ENCODE measurements around the gene PEF1. TPM values are rescaled to one million over a fixed set of nuclear protein-coding genes. Genes with fewer than 3 reads are reported as not detected.

The PEF1 gene
- total RNA-seq, 1 donor from 2014 or later: 57.9 TPM

DNA sequence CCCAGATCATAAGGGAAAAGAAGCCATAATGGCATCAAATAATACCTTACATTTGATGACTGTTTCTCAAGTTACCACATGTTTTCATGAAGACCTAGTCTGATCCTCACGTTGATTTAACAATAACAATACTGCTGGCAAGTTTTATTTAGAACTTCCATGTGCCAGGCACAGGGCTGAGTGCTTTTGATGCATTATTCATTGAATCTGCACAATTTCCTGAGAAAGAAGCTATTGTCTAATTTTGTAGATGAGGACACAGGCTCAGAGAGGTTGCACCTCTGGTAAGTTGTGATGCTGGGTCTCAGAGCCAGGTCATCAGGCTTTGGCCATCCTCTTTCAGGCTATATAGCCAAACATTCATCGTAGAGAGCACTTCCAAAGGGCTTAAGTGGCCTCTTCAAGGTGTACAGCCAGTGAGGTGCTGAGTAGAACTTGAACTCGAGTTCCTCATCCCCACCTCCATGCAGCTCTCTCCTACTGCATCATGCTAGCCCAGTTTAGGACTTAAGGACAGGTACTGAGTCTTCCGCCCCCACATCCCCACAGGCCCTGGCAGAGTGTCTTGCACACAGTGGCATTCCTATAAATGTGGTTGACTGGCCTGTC is 8.3 kb upstream of the PEF1 start:
- no peaks in the 10 kb centered on the region for H3K9me3 ChIP-seq (ENCODE audit: insufficient read depth, low read depth, low read length)
- H3K36me3 ChIP-seq (ENCODE audit: insufficient read depth, low read length): peaks cover 4% of the 10 kb centered on the region
- no peak for DNase-seq (ENCODE audit: low read depth)
- no peak for TF ChIP-seq EZH2 (IDR thresholded peaks at IDR 0.05; ENCODE audit: insufficient read depth, low read length)
- TF ChIP-seq, protein P1, sequence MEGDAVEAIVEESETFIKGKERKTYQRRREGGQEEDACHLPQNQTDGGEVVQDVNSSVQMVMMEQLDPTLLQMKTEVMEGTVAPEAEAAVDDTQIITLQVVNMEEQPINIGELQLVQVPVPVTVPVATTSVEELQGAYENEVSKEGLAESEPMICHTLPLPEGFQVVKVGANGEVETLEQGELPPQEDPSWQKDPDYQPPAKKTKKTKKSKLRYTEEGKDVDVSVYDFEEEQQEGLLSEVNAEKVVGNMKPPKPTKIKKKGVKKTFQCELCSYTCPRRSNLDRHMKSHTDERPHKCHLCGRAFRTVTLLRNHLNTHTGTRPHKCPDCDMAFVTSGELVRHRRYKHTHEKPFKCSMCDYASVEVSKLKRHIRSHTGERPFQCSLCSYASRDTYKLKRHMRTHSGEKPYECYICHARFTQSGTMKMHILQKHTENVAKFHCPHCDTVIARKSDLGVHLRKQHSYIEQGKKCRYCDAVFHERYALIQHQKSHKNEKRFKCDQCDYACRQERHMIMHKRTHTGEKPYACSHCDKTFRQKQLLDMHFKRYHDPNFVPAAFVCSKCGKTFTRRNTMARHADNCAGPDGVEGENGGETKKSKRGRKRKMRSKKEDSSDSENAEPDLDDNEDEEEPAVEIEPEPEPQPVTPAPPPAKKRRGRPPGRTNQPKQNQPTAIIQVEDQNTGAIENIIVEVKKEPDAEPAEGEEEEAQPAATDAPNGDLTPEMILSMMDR (IDR thresholded peaks at IDR 0.05; ENCODE audit: insufficient read depth, low read depth, low read length): no peak
- peaks cover 15% of the 10 kb centered on the region for H3K27me3 Mint-ChIP-seq (ENCODE audit: low read depth, unreplicated experiment)
- H3K4me3 Mint-ChIP-seq (ENCODE audit: unreplicated experiment): no peak overlapping the region
- H3K79me2 ChIP-seq (ENCODE audit: insufficient read depth, low read length): no peaks in the 10 kb centered on the region
- H3K27ac ChIP-seq (ENCODE audit: low read depth, low read length): no peak overlapping the region
- H3K4me1 Mint-ChIP-seq (ENCODE audit: low read depth, unreplicated experiment): no peaks in the 10 kb centered on the region
- H3K4me2 ChIP-seq (ENCODE audit: low read length): no peak overlapping the region
- H3K9me3 Mint-ChIP-seq (ENCODE audit: unreplicated experiment): peaks cover 2% of the 10 kb centered on the region
- no peak overlapping the region for H3K9ac ChIP-seq (ENCODE audit: low read length)
- no peak for FAIRE-seq
- H2AFZ ChIP-seq (ENCODE audit: low read depth, low read length): no peak overlapping the region
- H3K27ac Mint-ChIP-seq (ENCODE audit: unreplicated experiment): no peak overlapping the region
- H4K20me1 ChIP-seq (ENCODE audit: insufficient read depth, low read length): no peaks in the 10 kb centered on the region
- H3K4me3 ChIP-seq (ENCODE audit: insufficient read depth, low read depth, low read length): no peak overlapping the region
- H3K4me1 ChIP-seq (ENCODE audit: insufficient read depth, low read length): peaks cover 6% of the 10 kb centered on the region
- peaks cover 29% of the 10 kb centered on the region for H3K36me3 Mint-ChIP-seq (ENCODE audit: low read depth, unreplicated experiment)
- H3K27me3 ChIP-seq (ENCODE audit: insufficient read depth, low read length): no peaks in the 10 kb centered on the region

DNA sequence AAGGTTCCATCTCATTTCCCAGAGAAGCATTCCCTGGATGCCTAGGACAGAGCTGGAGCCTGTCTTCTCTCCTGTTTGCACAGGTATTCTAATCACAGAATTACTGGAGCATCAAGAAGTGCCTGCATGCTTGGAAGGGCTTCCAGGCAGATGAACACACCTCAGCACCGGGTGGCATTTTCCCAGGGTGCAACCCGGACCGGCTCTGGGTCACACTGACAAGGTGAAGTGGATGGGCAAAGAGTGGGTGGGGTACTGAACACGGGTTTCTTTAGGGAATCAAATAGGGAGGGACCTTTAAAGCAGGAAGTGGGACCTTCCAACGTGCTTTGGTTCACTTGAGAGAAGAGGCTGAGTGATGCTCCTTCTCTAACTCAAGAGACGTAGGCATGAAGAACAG is 7.1 kb upstream of the PEF1 start:
- Mint-ChIP-seq H3K36me3 (ENCODE audit: low read depth, unreplicated experiment) (peaks cover 27% of the 10 kb centered on the region), H3K9me3 (ENCODE audit: unreplicated experiment) (peaks cover 2% of the 10 kb centered on the region), H3K27ac (ENCODE audit: unreplicated experiment) (no peak overlapping the region), H3K4me3 (ENCODE audit: unreplicated experiment) (no peak overlapping the region), H3K4me1 (ENCODE audit: low read depth, unreplicated experiment) (peaks cover 6% of the 10 kb centered on the region), H3K27me3 (ENCODE audit: low read depth, unreplicated experiment) (peaks cover 15% of the 10 kb centered on the region)
- Histone ChIP-seq H3K4me2 (ENCODE audit: low read length) (no peak overlapping the region), H3K4me3 (ENCODE audit: insufficient read depth, low read depth, low read length) (no peak overlapping the region), H2AFZ (ENCODE audit: low read depth, low read length) (no peak overlapping the region), H3K4me1 (ENCODE audit: insufficient read depth, low read length) (peaks cover 7% of the 10 kb centered on the region), H4K20me1 (ENCODE audit: insufficient read depth, low read length) (no peaks in the 10 kb centered on the region), H3K9ac (ENCODE audit: low read length) (no peak overlapping the region), H3K79me2 (ENCODE audit: insufficient read depth, low read length) (no peaks in the 10 kb centered on the region), H3K27me3 (ENCODE audit: insufficient read depth, low read length) (no peaks in the 10 kb centered on the region), H3K9me3 (ENCODE audit: insufficient read depth, low read depth, low read length) (no peaks in the 10 kb centered on the region), H3K27ac (ENCODE audit: low read depth, low read length) (no peak overlapping the region), H3K36me3 (ENCODE audit: insufficient read depth, low read length) (peaks cover 4% of the 10 kb centered on the region)
- DNase-seq (ENCODE audit: low read depth): no peak
- no peak for FAIRE-seq
- TF ChIP-seq EZH2 (IDR thresholded peaks at IDR 0.05; ENCODE audit: insufficient read depth, low read length): no peak
- TF ChIP-seq, protein P1 (IDR thresholded peaks at IDR 0.05; ENCODE audit: insufficient read depth, low read depth, low read length): no peak

DNA sequence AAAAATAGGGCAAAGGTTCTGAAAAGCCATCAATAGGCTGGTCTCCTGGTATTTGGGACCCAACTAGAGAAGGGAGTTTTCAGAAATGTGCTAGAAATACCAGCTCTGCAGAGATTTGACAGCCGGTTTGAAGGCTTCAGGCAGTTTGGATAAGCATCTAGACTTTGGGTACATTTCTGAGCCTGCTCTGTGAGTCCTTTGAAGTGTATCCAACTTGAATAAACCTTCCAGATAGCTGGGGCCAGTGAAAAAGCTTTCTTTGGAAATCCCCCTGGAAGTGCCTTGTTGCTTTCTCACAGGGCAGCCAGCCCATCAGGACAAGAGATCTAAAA is 6.4 kb upstream of the PEF1 start:
- no peak overlapping the region for H3K4me3 ChIP-seq (ENCODE audit: insufficient read depth, low read depth, low read length)
- no peak overlapping the region for H3K27ac ChIP-seq (ENCODE audit: low read depth, low read length)
- Mint-ChIP-seq H3K27me3 (ENCODE audit: low read depth, unreplicated experiment) (peaks cover 13% of the 10 kb centered on the region), H3K4me3 (ENCODE audit: unreplicated experiment) (no peak overlapping the region), H3K27ac (ENCODE audit: unreplicated experiment) (no peak overlapping the region), H3K36me3 (ENCODE audit: low read depth, unreplicated experiment) (peaks cover 25% of the 10 kb centered on the region), H3K4me1 (ENCODE audit: low read depth, unreplicated experiment) (peaks cover 8% of the 10 kb centered on the region), H3K9me3 (ENCODE audit: unreplicated experiment) (peaks cover 2% of the 10 kb centered on the region)
- H3K27me3 ChIP-seq (ENCODE audit: insufficient read depth, low read length): no peaks in the 10 kb centered on the region
- peaks cover 8% of the 10 kb centered on the region for H3K4me1 ChIP-seq (ENCODE audit: insufficient read depth, low read length)
- TF ChIP-seq EZH2 (IDR thresholded peaks at IDR 0.05; ENCODE audit: insufficient read depth, low read length): no peak
- TF ChIP-seq, protein P1 (IDR thresholded peaks at IDR 0.05; ENCODE audit: insufficient read depth, low read depth, low read length): no peak
- no peak overlapping the region for H3K9ac ChIP-seq (ENCODE audit: low read length)
- no peaks in the 10 kb centered on the region for H3K9me3 ChIP-seq (ENCODE audit: insufficient read depth, low read depth, low read length)
- no peak overlapping the region for H2AFZ ChIP-seq (ENCODE audit: low read depth, low read length)
- DNase-seq (ENCODE audit: low read depth) (no peak), FAIRE-seq (no peak)
- H3K36me3 ChIP-seq (ENCODE audit: insufficient read depth, low read length): peaks cover 4% of the 10 kb centered on the region
- no peak overlapping the region for H3K4me2 ChIP-seq (ENCODE audit: low read length)
- H3K79me2 ChIP-seq (ENCODE audit: insufficient read depth, low read length): no peaks in the 10 kb centered on the region
- no peaks in the 10 kb centered on the region for H4K20me1 ChIP-seq (ENCODE audit: insufficient read depth, low read length)
